SU-DHL-6 (cell line): Measurements from ENCODE around the gene MYADM.

Experiments used
- H2AFZ ChIP-seq: fragments of 200-600 bp; sonication (generic); 2 replicates; pipeline ENCODE4 v1.6.1; 2014; ENCODE audit warnings: low read depth, mild to moderate bottlenecking, moderate library complexity, mixed read lengths, antibody characterized with exemption, low read length; ENCODE audit not compliant: severe bottlenecking
- H3F3A ChIP-seq: fragments of 200-600 bp; shearing (Covaris generic); 2 replicates; pipeline ENCODE4 v1.6.0; 2016; ENCODE audit warnings: antibody characterized with exemption, mild to moderate bottlenecking; ENCODE audit not compliant: insufficient read depth
- H3K27ac ChIP-seq: fragments of 200-600 bp; sonication (generic); 2 replicates; pipeline ENCODE4 v1.5.1; 2016; ENCODE audit warnings: low read depth, mild to moderate bottlenecking, low read length, moderate library complexity, mixed read lengths
- H3K27me3 ChIP-seq: fragments of 200-600 bp; sonication (generic), shearing (Covaris generic); 2 replicates; pipeline ENCODE4 v1.6.0; 2014; ENCODE audit warnings: mild to moderate bottlenecking, low read length
- H3K36me3 ChIP-seq: fragments of 200-600 bp; sonication (generic); 2 replicates; pipeline ENCODE4 v1.6.1; 2014; ENCODE audit warnings: mild to moderate bottlenecking, low read length, mixed read lengths
- H3K4me2 ChIP-seq: fragments of 300-600, 200-600 bp; shearing (Covaris generic), sonication (generic); 2 replicates; pipeline ENCODE4 v1.6.0; 2014; ENCODE audit warnings: low read length, low read depth, mild to moderate bottlenecking; ENCODE audit not compliant: poor library complexity, severe bottlenecking
- H3K4me3 ChIP-seq: fragments of 200-600 bp; sonication (generic); 2 replicates; pipeline ENCODE4 v1.5.1; 2014; ENCODE audit warnings: antibody characterized with exemption, low read length, mild to moderate bottlenecking, mixed read lengths; ENCODE audit not compliant: insufficient read depth, poor library complexity, severe bottlenecking
- H3K79me2 ChIP-seq: fragments of 200-600 bp; sonication (generic); 2 replicates; pipeline ENCODE4 v1.6.1; 2014; ENCODE audit warnings: mild to moderate bottlenecking, low read length, moderate library complexity; ENCODE audit not compliant: insufficient read depth
- H3K9ac ChIP-seq: fragments of 200-600 bp; sonication (generic); 2 replicates; pipeline ENCODE4 v1.7.0; 2014; ENCODE audit warnings: mild to moderate bottlenecking, low read length
- H3K9me2 ChIP-seq: fragments of 200-600 bp; sonication (generic); replicated peaks from 2 replicates; pipeline ENCODE4 v1.6.1; 2014; ENCODE audit warnings: low read length; ENCODE audit not compliant: insufficient read depth
- H3K9me3 ChIP-seq: fragments of 200-600 bp; sonication (generic); 2 replicates; pipeline ENCODE4 v1.6.1; 2014; ENCODE audit warnings: low read length, mixed read lengths; ENCODE audit not compliant: insufficient read depth
- H4K20me1 ChIP-seq: fragments of 200-600 bp; sonication (generic); 2 replicates; pipeline ENCODE4 v1.6.1; 2014; ENCODE audit warnings: low read depth, mild to moderate bottlenecking, antibody characterized with exemption, low read length, moderate library complexity, mixed read lengths
- EZH2phosphoT487 ChIP-seq: fragments of 200-600 bp; sonication (generic), shearing (Covaris generic); conservative IDR thresholded peaks from 2 replicates; pipeline ENCODE4 v1.6.1; 2018; ENCODE audit warnings: mild to moderate bottlenecking, antibody characterized with exemption, low read length, moderate library complexity, mixed read lengths
- TF ChIP-seq, protein P1 (sequence below): fragments of 200-600 bp; sonication (generic); IDR thresholded peaks from one replicate; pipeline ENCODE4 v1.5.1; 2017; ENCODE audit warnings: antibody characterized with exemption, mild to moderate bottlenecking, low read length, moderate library complexity; ENCODE audit not compliant: insufficient read depth, poor library complexity, severe bottlenecking

Gene MYADM

DNA sequence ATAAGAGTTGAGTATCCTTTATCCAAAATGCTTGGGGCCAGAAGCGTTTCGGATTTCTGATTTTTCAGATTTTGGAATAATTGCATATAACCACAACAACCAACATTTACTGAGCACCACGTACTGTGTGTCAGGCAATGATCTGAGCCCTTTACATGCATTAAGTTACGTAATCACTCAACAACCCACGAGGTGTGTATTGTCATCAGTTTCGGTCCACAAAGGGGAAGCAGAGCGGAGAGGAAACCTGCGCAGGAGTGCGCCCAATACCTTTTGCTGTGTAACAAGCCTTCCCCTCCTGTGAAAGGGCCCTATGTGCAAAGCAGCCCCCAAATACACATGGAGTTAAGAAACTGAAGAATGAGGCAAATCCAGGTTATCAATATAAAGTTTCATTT is 22.8 kb upstream of the MYADM start:
- Histone ChIP-seq H2AFZ (no peak overlapping the region), H3K9me2 (no peaks in the 10 kb centered on the region), H3K27ac (no peak overlapping the region), H3K36me3 (no peaks in the 10 kb centered on the region), H3K9ac (no peak overlapping the region), H3K4me3 (no peak overlapping the region), H3K9me3 (no peaks in the 10 kb centered on the region), H4K20me1 (no peaks in the 10 kb centered on the region), H3K79me2 (no peaks in the 10 kb centered on the region), H3K4me2 (no peak overlapping the region), H3K27me3 (no peaks in the 10 kb centered on the region), H3F3A (no peaks in the 10 kb centered on the region)
- TF ChIP-seq, protein P1, sequence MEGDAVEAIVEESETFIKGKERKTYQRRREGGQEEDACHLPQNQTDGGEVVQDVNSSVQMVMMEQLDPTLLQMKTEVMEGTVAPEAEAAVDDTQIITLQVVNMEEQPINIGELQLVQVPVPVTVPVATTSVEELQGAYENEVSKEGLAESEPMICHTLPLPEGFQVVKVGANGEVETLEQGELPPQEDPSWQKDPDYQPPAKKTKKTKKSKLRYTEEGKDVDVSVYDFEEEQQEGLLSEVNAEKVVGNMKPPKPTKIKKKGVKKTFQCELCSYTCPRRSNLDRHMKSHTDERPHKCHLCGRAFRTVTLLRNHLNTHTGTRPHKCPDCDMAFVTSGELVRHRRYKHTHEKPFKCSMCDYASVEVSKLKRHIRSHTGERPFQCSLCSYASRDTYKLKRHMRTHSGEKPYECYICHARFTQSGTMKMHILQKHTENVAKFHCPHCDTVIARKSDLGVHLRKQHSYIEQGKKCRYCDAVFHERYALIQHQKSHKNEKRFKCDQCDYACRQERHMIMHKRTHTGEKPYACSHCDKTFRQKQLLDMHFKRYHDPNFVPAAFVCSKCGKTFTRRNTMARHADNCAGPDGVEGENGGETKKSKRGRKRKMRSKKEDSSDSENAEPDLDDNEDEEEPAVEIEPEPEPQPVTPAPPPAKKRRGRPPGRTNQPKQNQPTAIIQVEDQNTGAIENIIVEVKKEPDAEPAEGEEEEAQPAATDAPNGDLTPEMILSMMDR, result no peak
- TF ChIP-seq EZH2phosphoT487, result no peak

DNA sequence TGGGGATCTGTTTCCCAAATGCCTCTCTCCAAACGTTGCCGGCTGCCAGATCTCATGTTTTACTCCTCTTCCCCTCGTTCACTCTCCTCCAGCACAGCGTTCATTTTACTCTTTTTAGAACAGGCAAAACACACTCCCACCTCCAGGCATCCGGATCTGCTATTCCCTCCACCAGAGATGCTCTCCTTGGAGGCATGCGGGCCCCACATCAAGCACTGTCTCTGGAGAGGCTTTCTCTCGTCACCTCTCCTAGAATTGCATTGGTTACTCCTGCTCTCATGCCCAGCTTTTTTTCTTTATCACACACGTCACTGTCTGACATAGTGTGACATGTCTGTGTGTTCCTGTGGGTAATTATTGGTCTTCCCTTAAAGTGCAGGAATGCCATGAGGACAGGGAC is 20.1 kb upstream of the MYADM start:
- Histone ChIP-seq H3F3A (no peaks in the 10 kb centered on the region), H3K79me2 (no peaks in the 10 kb centered on the region), H3K36me3 (no peaks in the 10 kb centered on the region), H3K9me2 (no peaks in the 10 kb centered on the region), H3K4me3 (no peak overlapping the region), H3K27ac (no peak overlapping the region), H2AFZ (no peak overlapping the region), H3K9me3 (no peaks in the 10 kb centered on the region), H3K27me3 (no peaks in the 10 kb centered on the region), H4K20me1 (no peaks in the 10 kb centered on the region), H3K4me2 (no peak overlapping the region), H3K9ac (no peak overlapping the region)
- no peak for TF ChIP-seq EZH2phosphoT487
- TF ChIP-seq, protein P1, result no peak

DNA sequence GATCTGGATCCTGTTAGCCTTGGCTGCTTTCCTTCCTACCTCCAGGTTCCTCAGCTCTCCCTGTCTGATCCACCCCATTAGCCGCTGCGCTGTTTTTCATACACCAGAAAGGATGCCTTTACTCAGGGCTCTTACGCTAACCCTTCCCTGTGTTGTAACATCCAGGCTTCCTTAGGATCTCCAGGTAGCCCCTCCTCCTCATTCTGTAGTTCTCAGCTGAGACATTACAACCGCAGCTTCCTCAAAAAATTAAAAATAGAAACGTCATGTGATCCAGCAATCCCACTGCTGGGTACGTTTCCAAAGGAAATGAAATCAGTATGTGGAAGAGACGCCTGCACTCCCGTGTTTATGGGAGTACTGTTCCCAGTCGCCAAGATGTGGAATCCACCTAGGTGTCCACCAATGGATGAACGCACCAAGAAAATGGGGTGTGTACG is 18.4 kb upstream of the MYADM start:
- no peak overlapping the region for H3K27ac ChIP-seq
- H3K9ac ChIP-seq, result no peak overlapping the region
- no peaks in the 10 kb centered on the region for H3F3A ChIP-seq

More for the DNA sequence above, 18.4 kb upstream of the MYADM start:
- Histone ChIP-seq H3K36me3 (no peaks in the 10 kb centered on the region), H3K79me2 (no peaks in the 10 kb centered on the region), H3K27me3 (no peaks in the 10 kb centered on the region), H4K20me1 (no peaks in the 10 kb centered on the region), H3K4me2 (no peak overlapping the region), H3K9me2 (no peaks in the 10 kb centered on the region), H2AFZ (no peak overlapping the region), H3K4me3 (no peak overlapping the region), H3K9me3 (no peaks in the 10 kb centered on the region)
- TF ChIP-seq, protein P1, result no peak
- TF ChIP-seq EZH2phosphoT487, result no peak
